LNCaP clone FGC (cell line): ENCODE measurements around the gene USP28.

Source experiments
- DNase-seq: peaks from one replicate; pipeline ENCODE4 v3.0.0-alpha.2; 2011; ENCODE audit warnings: low read depth
- H3K4me3 ChIP-seq: 2 replicates; pipeline ENCODE4 v1.5.1; 2011; ENCODE audit warnings: mild to moderate bottlenecking, low read depth, low read length, control low read depth
- TF ChIP-seq, protein P1 (sequence below): IDR thresholded peaks from 2 replicates; pipeline ENCODE4 v1.5.1; 2012; ENCODE audit warnings: mild to moderate bottlenecking; ENCODE audit not compliant: control insufficient read depth, insufficient read depth; ENCODE audit errors: extremely low read depth

The USP28 gene

DNA sequence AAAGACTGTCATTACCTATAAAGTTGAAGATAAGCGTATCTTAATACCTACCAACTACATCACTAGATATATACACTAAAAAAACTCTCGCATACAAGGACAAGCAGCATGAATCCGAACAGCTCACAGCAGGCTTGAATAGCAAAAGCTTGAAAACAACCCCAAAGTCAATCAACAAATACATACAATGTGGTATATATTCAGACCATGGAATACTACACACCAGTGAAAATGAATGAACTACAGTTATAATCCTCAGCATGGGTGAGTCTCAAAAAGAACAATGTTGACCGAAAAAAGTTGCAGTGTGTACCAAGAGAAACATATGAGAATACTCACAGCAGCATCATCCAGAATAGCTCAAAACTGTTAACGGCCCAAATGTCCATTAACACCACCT lies 25.2 kb downstream of the USP28 start:
- TF ChIP-seq, protein P1, sequence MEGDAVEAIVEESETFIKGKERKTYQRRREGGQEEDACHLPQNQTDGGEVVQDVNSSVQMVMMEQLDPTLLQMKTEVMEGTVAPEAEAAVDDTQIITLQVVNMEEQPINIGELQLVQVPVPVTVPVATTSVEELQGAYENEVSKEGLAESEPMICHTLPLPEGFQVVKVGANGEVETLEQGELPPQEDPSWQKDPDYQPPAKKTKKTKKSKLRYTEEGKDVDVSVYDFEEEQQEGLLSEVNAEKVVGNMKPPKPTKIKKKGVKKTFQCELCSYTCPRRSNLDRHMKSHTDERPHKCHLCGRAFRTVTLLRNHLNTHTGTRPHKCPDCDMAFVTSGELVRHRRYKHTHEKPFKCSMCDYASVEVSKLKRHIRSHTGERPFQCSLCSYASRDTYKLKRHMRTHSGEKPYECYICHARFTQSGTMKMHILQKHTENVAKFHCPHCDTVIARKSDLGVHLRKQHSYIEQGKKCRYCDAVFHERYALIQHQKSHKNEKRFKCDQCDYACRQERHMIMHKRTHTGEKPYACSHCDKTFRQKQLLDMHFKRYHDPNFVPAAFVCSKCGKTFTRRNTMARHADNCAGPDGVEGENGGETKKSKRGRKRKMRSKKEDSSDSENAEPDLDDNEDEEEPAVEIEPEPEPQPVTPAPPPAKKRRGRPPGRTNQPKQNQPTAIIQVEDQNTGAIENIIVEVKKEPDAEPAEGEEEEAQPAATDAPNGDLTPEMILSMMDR: no peak
- no peak for DNase-seq
- no peak overlapping the region for H3K4me3 ChIP-seq

DNA sequence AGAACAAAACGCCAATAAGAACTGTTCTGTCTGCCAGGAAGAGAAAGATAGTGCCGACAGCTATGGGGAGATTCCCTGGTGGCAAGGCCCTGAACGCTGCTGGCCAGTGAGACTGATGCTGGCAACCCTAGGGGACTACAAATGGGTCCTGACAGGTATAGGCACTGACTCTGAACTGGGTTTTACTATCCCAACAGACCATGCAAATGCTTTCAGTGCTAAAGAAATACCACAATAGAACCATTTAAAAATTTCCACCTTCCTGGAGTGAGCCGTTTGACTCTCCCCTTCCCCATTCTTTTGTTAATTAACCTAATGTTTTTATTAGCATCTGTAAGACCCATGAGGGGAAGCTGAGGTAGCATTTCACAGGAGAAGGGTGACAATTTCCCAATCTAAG lies 25.7 kb downstream of the USP28 start:
- DNase-seq: no peak
- H3K4me3 ChIP-seq: no peak overlapping the region
- TF ChIP-seq, protein P1: no peak

DNA sequence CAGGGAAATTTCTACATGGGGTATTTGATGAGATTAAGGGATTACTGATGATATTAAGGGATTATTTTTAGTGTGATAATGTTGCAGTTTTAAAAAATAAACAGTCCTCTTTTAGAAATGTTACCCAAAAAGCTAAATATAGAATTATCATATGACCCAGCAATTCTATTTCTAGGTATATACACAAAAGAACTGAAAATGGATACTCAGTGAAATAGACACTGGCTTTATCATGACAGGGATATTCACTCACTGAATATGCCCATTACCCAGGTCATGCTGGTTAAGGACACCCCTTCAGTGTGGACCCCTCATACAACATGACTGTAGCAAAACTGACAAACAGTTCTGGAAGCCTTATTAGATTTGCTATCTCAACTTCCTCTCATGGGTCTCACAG lies 27.8 kb downstream of the USP28 start:
- H3K4me3 ChIP-seq: no peak overlapping the region
- no peak for DNase-seq
- TF ChIP-seq, protein P1: no peak

DNA sequence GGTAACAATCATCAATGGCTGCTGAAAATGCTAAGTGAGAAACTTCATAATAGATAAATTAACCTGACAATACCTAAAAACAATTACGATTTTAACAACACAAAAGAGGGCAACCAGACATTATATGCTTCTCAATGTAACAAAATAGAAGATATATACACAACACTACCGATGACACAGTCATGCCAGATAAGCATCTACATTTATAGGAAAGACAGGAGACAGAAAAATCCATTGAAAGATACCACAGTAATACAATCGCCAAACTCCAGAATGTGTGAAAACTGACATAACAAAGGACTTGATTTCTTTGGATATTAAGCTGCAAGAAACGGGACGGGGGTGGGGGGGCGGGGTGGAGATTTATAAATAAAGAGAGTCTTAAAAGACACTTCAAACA lies 28.3 kb downstream of the USP28 start:
- TF ChIP-seq, protein P1: no peak
- H3K4me3 ChIP-seq: no peak overlapping the region
- DNase-seq: no peak

DNA sequence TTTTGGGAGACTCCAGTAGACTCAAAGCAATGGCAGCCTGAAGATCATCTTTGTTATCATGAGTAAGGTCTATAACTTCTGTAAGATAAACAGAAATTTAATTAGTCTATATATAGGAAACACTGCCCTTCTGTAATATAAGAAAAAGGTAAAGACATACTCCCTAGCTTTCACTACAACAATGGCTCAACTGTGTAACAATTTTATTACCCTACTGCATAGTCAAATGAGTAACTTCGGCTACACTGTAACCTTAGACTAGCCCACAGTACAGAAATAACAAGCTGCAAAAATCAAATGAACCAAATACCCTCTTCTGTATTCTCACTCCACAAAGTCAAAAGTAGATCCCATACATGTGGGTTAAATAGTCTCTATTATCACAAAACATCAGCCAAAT lies 33.7 kb downstream of the USP28 start:
- DNase-seq: no peak
- H3K4me3 ChIP-seq: no peak overlapping the region
- TF ChIP-seq, protein P1: no peak

DNA sequence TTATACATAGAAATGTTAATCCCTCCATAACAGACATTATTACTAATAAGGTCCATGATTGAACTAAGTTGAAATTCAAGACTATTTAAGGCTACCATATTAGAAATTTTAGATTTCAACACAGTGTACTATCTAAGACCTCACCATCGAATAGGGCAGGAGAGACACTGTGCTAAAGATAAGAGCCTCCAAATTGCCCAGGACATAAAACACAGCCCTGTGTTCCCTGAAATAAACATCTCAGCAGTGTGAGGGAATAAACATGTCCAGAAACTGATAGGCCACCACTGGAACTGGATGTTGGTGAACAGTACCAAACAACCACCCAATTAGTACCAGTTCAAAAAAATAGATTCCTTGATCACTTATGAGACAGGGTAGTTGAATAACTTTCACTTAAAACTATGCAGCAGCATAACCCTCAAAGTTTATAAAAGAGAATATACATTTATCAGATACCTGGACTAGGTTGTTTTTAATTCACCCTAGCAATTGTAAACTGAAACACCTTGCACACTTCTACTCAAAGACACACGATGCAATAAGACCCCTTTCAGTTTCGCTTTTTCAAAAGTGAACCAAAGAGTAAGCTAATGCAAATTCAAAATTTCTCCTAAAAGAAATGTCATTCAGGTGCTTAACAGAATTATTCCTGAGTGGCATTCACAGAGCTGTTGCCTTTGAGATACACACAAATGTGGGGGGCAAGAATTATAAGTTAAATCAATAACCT lies 34.3 kb downstream of the USP28 start:
- TF ChIP-seq, protein P1: no peak

DNA sequence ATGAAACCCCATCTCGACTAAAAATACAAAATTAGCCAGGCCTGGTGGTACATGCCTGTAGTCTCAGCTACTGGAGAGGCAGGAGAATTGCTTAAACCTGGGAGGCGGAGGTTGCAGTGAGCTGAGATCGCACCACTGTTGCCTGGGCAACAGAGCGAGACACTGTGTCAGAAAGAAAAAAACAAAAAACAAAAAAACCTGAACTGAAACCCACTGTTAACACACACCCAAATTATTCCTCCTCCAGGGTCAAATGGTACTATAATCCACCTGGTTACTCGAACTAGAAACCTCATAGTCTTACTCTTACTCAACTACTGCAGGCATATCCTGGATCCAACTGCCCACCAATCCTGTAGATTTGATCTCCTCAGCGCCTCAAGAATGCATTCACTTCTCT lies 35.5 kb downstream of the USP28 start:
- no peak for DNase-seq
- TF ChIP-seq, protein P1: no peak
- no peak overlapping the region for H3K4me3 ChIP-seq

More for the DNA sequence above, 34.3 kb downstream of the USP28 start:
- no peak for DNase-seq
- H3K4me3 ChIP-seq: no peak overlapping the region
